Heart left ventricle (tissue), 16 donors: ENCODE results near the gene NFYA. TPM values are rescaled to one million over a fixed set of nuclear protein-coding genes. Genes with fewer than 3 reads are reported as not detected.

Source experiments
- ATAC-seq, 4 donors: fragments of 200-7000 bp; cut with Tn5 transposase; one replicate each; pipeline ENCODE4 v1.9.1; 2020 to 2022; ENCODE audit warnings: moderate library complexity in 4 of 4, mild to moderate bottlenecking in 3 of 4, moderate number of reproducible peaks in 1 of 4
- DNase-seq, 5 donors: peaks; one replicate each; pipeline ENCODE4 v3.0.0-alpha.2; 2020
- H3K27ac ChIP-seq, 12 donors: fragments of 200-600 bp; sonication (generic) in 4 of 12; one replicate each; pipeline versions ENCODE4 v1.5.0 to v1.8.0; 2016 to 2022; ENCODE audit warnings: mild to moderate bottlenecking in 2 of 12
- H3K27me3 ChIP-seq, 9 donors: fragments of 200-600 bp; sonication (generic) in 2 of 9; one replicate each; pipeline versions ENCODE4 v1.5.1 to v1.8.0; 2016 to 2022; ENCODE audit warnings: mild to moderate bottlenecking in 3 of 9
- H3K36me3 ChIP-seq, 9 donors: fragments of 200-600 bp; sonication (generic) in 2 of 9; one replicate each; pipeline versions ENCODE4 v1.5.0 to v1.8.0; 2018 to 2022; ENCODE audit warnings: mild to moderate bottlenecking in 2 of 9
- H3K4me1 ChIP-seq, 12 donors: fragments of 200-600 bp; sonication (generic) in 4 of 12; one replicate each; pipeline versions ENCODE4 v1.5.0 to v1.8.0; 2016 to 2022; ENCODE audit warnings: mild to moderate bottlenecking in 3 of 12
- H3K4me3 ChIP-seq, 12 donors: fragments of 200-600 bp; sonication (generic) in 4 of 12; one replicate each; pipeline versions ENCODE4 v1.5.0 to v1.8.0; 2017 to 2022; ENCODE audit warnings: mild to moderate bottlenecking in 9 of 12, moderate library complexity in 4 of 12
- H3K9me3 ChIP-seq, 12 donors: fragments of 200-600 bp; sonication (generic) in 4 of 12; one replicate each; pipeline versions ENCODE4 v1.5.0 to v1.8.0; 2016 to 2022; ENCODE audit warnings: mild to moderate bottlenecking in 1 of 12
- CTCF ChIP-seq, 12 donors: fragments of 200-600 bp; sonication (generic) in 4 of 12; IDR thresholded peaks; one replicate each; pipeline versions ENCODE4 v1.5.0 to v1.8.0; 2018 to 2022; ENCODE audit warnings: antibody characterized with exemption in 12 of 12, mild to moderate bottlenecking in 5 of 12
- POLR2A ChIP-seq, 2 donors: fragments of 450-650 bp; IDR thresholded peaks; one replicate each; pipeline ENCODE4 v1.6.1; 2017; ENCODE audit warnings: antibody characterized with exemption in 2 of 2, mild to moderate bottlenecking in 2 of 2, moderate library complexity in 2 of 2
- WGBS, 4 donors: extraction: QIAGEN DNeasy Blood & Tissue Kit in 2 of 4; methylation state at CpG; one replicate each; pipeline versions ENCODE4 v1.1.5 to v1.1.7; 2013 to 2018; 5-methylcytosine and 5-hydroxymethylcytosine counted together
- intact Hi-C, 10 donors: fragments of 100-400 bp; cut with DNase I; formaldehyde crosslinking; loops; one replicate each; pipeline versions ENCODE4 v1.11.1 to v1.14.2; 2022
- polyA plus RNA-seq, 2 donors: library from polyadenylated mRNA; stranded (reverse); fragments of 200-250 nt; gene quantifications; one replicate each; pipeline ENCODE4 v1.2.3, GENCODE V29; 2013
- total RNA-seq, 9 donors: library from RNA; depleted of rRNA in 2 of 9; stranded (reverse); fragments of >200 nt in 2 of 9; fragmentation: NEBNext Ultra II Directional in 3 of 9; extraction: Animal tissue kit (Norgen Biotek cat#: 25700) in 3 of 9; gene quantifications; one replicate each; pipeline versions ENCODE4 v1.1.0 to v1.2.4, GENCODE V29; 2016 to 2023
- donor health status: ischemic (EF 13 %, LVEDD 7.1; RV severe dilation, severe dysfunction).
- donor health status: healthy with polysubstance abuse.
- donor health status: DM: no; HTN: yes; CAD: no.
- donor health status: DM: no; HTN: no; CAD: no.
- donor health status: ischemic (EF 25% LVEDD 6.9; RV normal size, moderate dysfunction).
- donor health status: ischemic (EF 25% LVEDD 5.7; RV mildly dilated, moderate dysfunction).
- donor health status: healthy.
- donor health status: DM: yes; HTN: yes; CAD: no.
- donor health status: ischemic (EF 35%, LVEDD 5.7; RV mildly dilated, moderate dysfunction).
- donor health status: nonischemic (EF 11% LVEDD 7.7; RV severe dilation, severe dysfunction).
- donor health status: DM: yes; HTN: yes; CAD: no.
- donor health status: PGD.
- donor health status: ischemic (EF 29% LVEDD 5.4; RV normal size, mild dysfunction).
- donor health status: nonischemic (EF 23%, LVEDD 6.1; RV moderate dilation, normal function).

The NFYA gene
- total and polyA plus RNA-seq, 11 donors = 4.3 to 12.5 (median 9.5) TPM

DNA sequence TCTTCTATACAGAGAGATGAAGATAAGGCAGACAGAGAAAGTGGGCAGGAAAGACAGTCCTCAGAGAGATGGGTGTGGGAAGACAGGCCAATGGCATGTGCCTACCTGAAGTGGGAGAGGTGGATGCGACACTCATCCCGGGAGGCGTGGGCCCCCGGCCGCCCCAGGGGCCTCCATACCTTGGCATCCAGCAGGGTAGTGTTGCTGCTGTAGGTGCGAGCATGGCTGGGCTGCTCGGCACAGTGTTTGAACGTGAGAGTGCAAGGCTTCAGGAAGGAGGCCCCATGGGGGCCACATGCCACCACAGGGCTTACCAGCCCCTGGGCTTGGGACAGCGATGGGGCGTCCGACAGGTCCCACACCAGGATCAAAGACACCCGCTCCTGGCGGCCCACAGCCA lies 39.0 kb upstream of the NFYA start:
- H3K36me3 ChIP-seq = no peaks in the 10 kb centered on the region
- H3K27ac ChIP-seq = no peak overlapping the region
- WGBS, 4 donors = 90 to 95% (median 94%) methylated on average over 13 of the region's 13 CpGs
- H3K4me3 ChIP-seq = no peak overlapping the region
- H3K9me3 ChIP-seq = no peaks in the 10 kb centered on the region
- intact Hi-C loops = loop anchor here in 4 of 10 donors (5.0 to 10.0 kb wide), 3 partner anchors 34 to 1679 kb away; no protein-coding TSS in a partner anchor
- peaks cover 0 to 3% (median under 1%) of the 10 kb centered on the region in 12 donors for H3K4me1 ChIP-seq
- ATAC-seq (no peak), DNase-seq (no peak)
- H3K27me3 ChIP-seq = no peaks in the 10 kb centered on the region
- TF ChIP-seq CTCF (IDR thresholded peaks at IDR 0.05) (no peak), POLR2A (IDR thresholded peaks at IDR 0.05) (no peak)

DNA sequence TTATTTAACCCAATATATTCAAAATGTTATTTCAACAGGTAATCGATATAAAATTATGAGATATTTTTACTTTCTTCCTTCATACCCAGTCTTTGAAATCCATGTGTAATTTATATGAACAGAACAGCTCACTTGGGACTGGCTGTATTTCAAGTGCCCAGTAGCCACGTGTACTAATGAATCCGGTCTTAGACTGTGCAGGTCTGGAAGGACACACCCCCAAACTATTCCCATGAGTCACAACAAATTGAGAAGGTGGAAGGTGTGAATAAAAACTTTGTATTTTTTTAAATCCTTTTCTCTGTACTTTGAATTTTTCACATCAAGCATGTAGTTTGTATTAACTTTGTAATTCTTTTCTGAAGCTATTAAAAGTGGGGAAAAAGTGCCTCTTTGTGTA lies 36.6 kb upstream of the NFYA start:
- DNase-seq (no peak), ATAC-seq (no peak)
- Histone ChIP-seq H3K27ac (no peak overlapping the region), H3K4me3 (no peak overlapping the region), H3K9me3 (no peaks in the 10 kb centered on the region), H3K36me3 (no peaks in the 10 kb centered on the region), H3K4me1 (peaks cover 0 to 7% (median 0%) of the 10 kb centered on the region in 12 donors), H3K27me3 (no peaks in the 10 kb centered on the region)
- intact Hi-C loops = loop anchor here in 2 of 10 donors (10.0 kb wide), 2 partner anchors 1671 to 1681 kb away; no protein-coding TSS in a partner anchor
- 57 to 72% (median 61%) methylated on average over 3 of the region's 3 CpGs for WGBS, 4 donors
- TF ChIP-seq POLR2A (IDR thresholded peaks at IDR 0.05) (no peak), CTCF (IDR thresholded peaks at IDR 0.05) (no peak)

DNA sequence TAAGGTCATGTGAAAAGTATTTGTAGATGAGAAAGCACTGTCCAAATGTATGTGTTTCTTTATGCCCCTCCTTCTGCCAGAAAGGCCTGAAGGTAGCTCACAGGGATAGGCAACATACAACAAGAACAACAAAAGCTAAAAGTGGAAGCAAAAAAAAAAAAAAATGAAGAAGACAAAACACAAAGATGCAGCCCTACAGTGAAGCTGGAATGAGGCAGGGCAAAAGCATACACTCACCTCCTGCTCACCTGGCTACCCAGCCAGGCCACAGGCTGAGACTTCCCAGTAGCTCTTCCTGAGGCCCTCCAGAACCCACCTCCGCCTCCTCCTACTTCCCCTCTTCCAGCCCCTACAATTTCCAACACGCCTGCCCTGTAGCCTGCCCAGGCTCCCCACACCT lies 36.2 kb upstream of the NFYA start:
- Histone ChIP-seq H3K27me3 (no peaks in the 10 kb centered on the region), H3K9me3 (no peaks in the 10 kb centered on the region), H3K27ac (no peak overlapping the region), H3K36me3 (no peaks in the 10 kb centered on the region), H3K4me1 (peaks cover 0 to 7% (median 0%) of the 10 kb centered on the region in 12 donors), H3K4me3 (no peak overlapping the region)
- intact Hi-C loops = loop anchor here in 2 of 10 donors (10.0 kb wide), 2 partner anchors 1672 to 1682 kb away; no protein-coding TSS in a partner anchor
- 72 to 92% (median 88%) methylated on average over 2 of the region's 2 CpGs for WGBS, 4 donors
- ATAC-seq (no peak), DNase-seq (no peak)
- no peak for TF ChIP-seq CTCF (IDR thresholded peaks at IDR 0.05)
- no peak for TF ChIP-seq POLR2A (IDR thresholded peaks at IDR 0.05)

DNA sequence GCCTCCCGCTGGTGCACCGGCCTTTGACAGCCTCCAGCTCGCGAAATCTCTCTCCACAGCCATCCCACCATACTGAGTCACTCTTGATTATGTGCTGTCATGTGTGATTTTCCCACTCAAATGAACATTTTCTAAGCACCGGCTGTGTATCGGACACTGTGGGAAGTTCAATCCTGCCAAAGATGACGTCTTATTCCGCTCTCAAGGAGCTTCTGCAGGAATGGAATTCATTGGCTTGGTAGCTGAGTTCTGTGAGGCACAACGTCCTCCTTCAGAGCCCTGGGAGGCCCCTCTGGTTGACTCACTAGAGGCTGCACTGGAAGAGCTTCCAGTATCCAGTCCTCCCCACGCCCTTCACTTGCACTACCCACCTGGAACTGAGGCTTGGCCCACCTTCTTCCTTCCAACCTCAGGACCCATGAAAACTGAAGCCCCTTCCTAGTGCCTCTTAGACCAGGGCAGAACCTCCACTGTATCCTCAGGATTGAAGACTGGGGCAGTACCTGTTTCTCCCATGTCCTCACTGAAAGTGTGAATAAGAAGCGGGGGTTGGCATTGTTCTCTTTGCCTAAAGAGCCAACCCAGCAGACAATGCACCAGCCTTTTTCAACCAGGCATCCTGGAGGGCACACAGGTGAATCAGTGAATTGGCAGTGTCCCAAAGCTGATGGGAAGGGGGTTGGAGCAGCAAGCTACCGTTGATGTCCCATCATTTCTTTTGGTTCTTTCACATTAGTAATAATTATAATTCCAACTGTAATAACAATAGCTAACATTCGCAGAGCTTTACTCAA lies 35.5 kb upstream of the NFYA start:
- H3K9me3 ChIP-seq = no peaks in the 10 kb centered on the region
- no peak overlapping the region for H3K4me3 ChIP-seq
- DNase-seq (no peak), ATAC-seq (peak in 1 of 4 donors; percentile 38)
- H3K4me1 ChIP-seq = peaks cover 0 to 7% (median 0%) of the 10 kb centered on the region in 12 donors
- intact Hi-C loops = loop anchor here in 2 of 10 donors (10.0 kb wide), 2 partner anchors 1673 to 1683 kb away; no protein-coding TSS in a partner anchor
- H3K27me3 ChIP-seq = no peaks in the 10 kb centered on the region
- H3K27ac ChIP-seq = no peak overlapping the region
- TF ChIP-seq POLR2A (IDR thresholded peaks at IDR 0.05) = no peak
- no peak for TF ChIP-seq CTCF (IDR thresholded peaks at IDR 0.05)
- no peaks in the 10 kb centered on the region for H3K36me3 ChIP-seq
- 80 to 83% (median 82%) methylated on average over 13 of the region's 13 CpGs for WGBS, 4 donors
